Measurements from ENCODE around the gene DCST1.

DNA sequence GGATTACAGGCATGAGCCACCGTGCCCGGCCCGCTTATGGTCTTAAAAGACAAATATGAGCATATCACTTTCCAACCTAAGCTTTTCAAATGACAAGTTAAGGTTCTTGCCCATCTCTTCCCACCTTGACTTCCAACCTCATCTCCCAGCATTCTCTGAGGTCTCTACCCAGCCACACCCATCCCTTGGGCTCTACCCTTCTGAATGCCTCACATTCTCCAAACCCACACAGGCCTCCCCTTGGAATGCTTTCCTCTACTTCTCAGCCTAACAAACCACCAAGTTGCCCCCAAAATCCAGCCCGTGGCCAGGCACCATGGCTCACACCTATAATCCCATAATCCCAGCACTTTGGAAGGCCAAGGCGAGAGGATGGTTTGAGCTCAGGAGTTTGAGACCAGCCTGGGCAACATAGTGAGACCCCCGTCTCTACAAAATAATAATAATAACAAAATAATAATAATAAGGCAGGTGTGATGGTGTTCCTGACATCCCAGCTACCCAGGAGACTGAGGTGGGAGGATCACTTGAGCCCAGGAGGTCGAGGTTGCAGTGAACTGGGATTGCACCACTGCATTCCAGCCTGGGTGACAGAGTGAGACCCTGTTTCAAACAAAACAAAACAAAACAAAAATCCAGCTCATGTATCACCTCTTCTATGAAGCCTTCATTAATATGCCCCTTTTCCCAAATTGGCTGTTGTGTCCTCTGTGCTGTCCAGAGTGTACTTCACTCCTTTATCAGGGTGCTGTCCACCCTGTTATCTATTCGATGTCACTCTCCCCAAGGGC lies 11.3 kb upstream of the DCST1 start:
- TF ChIP-seq TARDBP (IDR thresholded peaks at IDR 0.05) (no peak), NFRKB (IDR thresholded peaks at IDR 0.05) (no peak), FOXK2 (IDR thresholded peaks at IDR 0.05) (no peak), ZNF384 (IDR thresholded peaks at IDR 0.05) (no peak), SUZ12 (IDR thresholded peaks at IDR 0.05) (no peak), SP1 (IDR thresholded peaks at IDR 0.05) (no peak), HDGF (IDR thresholded peaks at IDR 0.05; ENCODE audit: borderline replicate concordance) (no peak), CTBP1 (IDR thresholded peaks at IDR 0.05; ENCODE audit: borderline replicate concordance) (no peak), BHLHE40 (IDR thresholded peaks at IDR 0.05; ENCODE audit: borderline replicate concordance) (no peak), L3MBTL2 (conservative IDR thresholded peaks at IDR 0.05) (no peak), FOXM1 (IDR thresholded peaks at IDR 0.05; ENCODE audit: borderline replicate concordance) (no peak), ARNT (IDR thresholded peaks at IDR 0.05) (no peak), FOXA1 (IDR thresholded peaks at IDR 0.05) (no peak)
- TF ChIP-seq, protein P1, sequence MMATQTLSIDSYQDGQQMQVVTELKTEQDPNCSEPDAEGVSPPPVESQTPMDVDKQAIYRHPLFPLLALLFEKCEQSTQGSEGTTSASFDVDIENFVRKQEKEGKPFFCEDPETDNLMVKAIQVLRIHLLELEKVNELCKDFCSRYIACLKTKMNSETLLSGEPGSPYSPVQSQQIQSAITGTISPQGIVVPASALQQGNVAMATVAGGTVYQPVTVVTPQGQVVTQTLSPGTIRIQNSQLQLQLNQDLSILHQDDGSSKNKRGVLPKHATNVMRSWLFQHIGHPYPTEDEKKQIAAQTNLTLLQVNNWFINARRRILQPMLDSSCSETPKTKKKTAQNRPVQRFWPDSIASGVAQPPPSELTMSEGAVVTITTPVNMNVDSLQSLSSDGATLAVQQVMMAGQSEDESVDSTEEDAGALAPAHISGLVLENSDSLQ (IDR thresholded peaks at IDR 0.05): no peak

All from HEK293T (cell line).